Tibial artery (tissue), 4 donors: ENCODE data around the gene BOC.

Experiments used
- DNase-seq, 2 donors: peaks; one replicate each; pipeline ENCODE4 v3.0.0-alpha.2; 2019
- H3K27ac ChIP-seq, 2 donors: fragments of 200-600 bp; sonication (generic) in 1 of 2; 1 replicate in 1 of 2; 2 replicates in 1 of 2; pipeline ENCODE4 v1.5.1; 2018 to 2019; ENCODE audit warnings: mild to moderate bottlenecking in 1 of 2
- H3K27me3 ChIP-seq, 2 donors: fragments of 200-600 bp; sonication (generic) in 1 of 2; one replicate each; pipeline versions ENCODE4 v1.5.1 to v1.6.0; 2016 to 2019
- H3K36me3 ChIP-seq, 3 donors: fragments of 200-600 bp; sonication (generic) in 2 of 3; one replicate each; pipeline ENCODE4 v1.5.1; 2016 to 2019; ENCODE audit warnings: mild to moderate bottlenecking in 2 of 3
- H3K4me1 ChIP-seq, 4 donors: fragments of 200-600 bp; sonication (generic) in 2 of 4; 1 replicate in 3 of 4; 2 replicates in 1 of 4; pipeline ENCODE4 v1.5.1; 2016 to 2019
- H3K4me3 ChIP-seq, 2 donors: fragments of 200-600 bp; sonication (generic) in 1 of 2; 1 replicate in 1 of 2; 2 replicates in 1 of 2; pipeline ENCODE4 v1.5.1; 2018 to 2019; ENCODE audit warnings: mild to moderate bottlenecking in 2 of 2
- H3K9me3 ChIP-seq, 3 donors: fragments of 200-600 bp; sonication (generic) in 1 of 3; one replicate each; pipeline ENCODE4 v1.5.1; 2016 to 2019
- CTCF ChIP-seq, 2 experiments: fragments of 200-600 bp in 1 of 2; fragments of 450-650 bp in 1 of 2; IDR thresholded peaks; one replicate each; pipeline ENCODE4 v1.5.1; 2017 to 2019; ENCODE audit warnings: antibody characterized with exemption in 2 of 2, mild to moderate bottlenecking in 1 of 2, moderate library complexity in 1 of 2
- intact Hi-C: fragments of 100-400 bp; cut with DNase I; formaldehyde crosslinking; loops from one replicate; pipeline ENCODE4 v1.15.0; 2023; ENCODE audit warnings: low total_unique reads

BOC gene

GRCh38 chr3:113287803-113288648, 76.7 kb downstream of the BOC start:
- TF ChIP-seq CTCF (IDR thresholded peaks at IDR 0.05), result peak; percentile 98 to 99
- DNase-seq, result peak in 1 of 2 donors; percentile 64
- Histone ChIP-seq H3K27ac (no peak overlapping the region), H3K4me3 (no peak overlapping the region), H3K36me3 (peaks cover 0 to 31% (median 9%) of the 10 kb centered on the region in 3 donors), H3K27me3 (no peaks in the 10 kb centered on the region), H3K9me3 (no peaks in the 10 kb centered on the region), H3K4me1 (peaks cover 0 to 10% (median 5%) of the 10 kb centered on the region in 4 donors)
- intact Hi-C loops, result no loop called here

- intact Hi-C loops, result no loop called here
- TF ChIP-seq CTCF (IDR thresholded peaks at IDR 0.05), result no peak
These were observed 77.5 kb downstream of the BOC start for GRCh38 chr3:113288881-113289280.

GRCh38 chr3:113291572-113291971, 80.2 kb downstream of the BOC start:
- Histone ChIP-seq H3K9me3 (no peaks in the 10 kb centered on the region), H3K4me1 (peaks cover 0 to 10% (median 1%) of the 10 kb centered on the region in 4 donors), H3K4me3 (no peak overlapping the region), H3K27me3 (no peaks in the 10 kb centered on the region), H3K36me3 (peaks cover 0 to 4% (median 0%) of the 10 kb centered on the region in 3 donors), H3K27ac (no peak overlapping the region)
- no peak for DNase-seq
- intact Hi-C loops, result loop anchor here (5.0 kb wide), 1 partner anchor 154 kb away; no protein-coding TSS in a partner anchor
- no peak for TF ChIP-seq CTCF (IDR thresholded peaks at IDR 0.05)

More at GRCh38 chr3:113288881-113289280, 77.5 kb downstream of the BOC start:
- Histone ChIP-seq H3K36me3 (peaks cover 0 to 24% (median 9%) of the 10 kb centered on the region in 3 donors), H3K4me3 (no peak overlapping the region), H3K4me1 (peaks cover 0 to 10% (median 5%) of the 10 kb centered on the region in 4 donors), H3K27ac (no peak overlapping the region), H3K9me3 (no peaks in the 10 kb centered on the region), H3K27me3 (no peaks in the 10 kb centered on the region)
- DNase-seq, result no peak

- no peaks in the 10 kb centered on the region for H3K27me3 ChIP-seq
- DNase-seq, result no peak
- H3K4me1 ChIP-seq, result peaks cover 0 to under 1% (median 0%) of the 10 kb centered on the region in 4 donors
- no peaks in the 10 kb centered on the region for H3K9me3 ChIP-seq
- intact Hi-C loops, result loop anchor here (5.0 kb wide), 1 partner anchor 156 kb away; no protein-coding TSS in a partner anchor
- H3K4me3 ChIP-seq, result no peak overlapping the region
- H3K27ac ChIP-seq, result no peak overlapping the region
- TF ChIP-seq CTCF (IDR thresholded peaks at IDR 0.05), result no peak
- H3K36me3 ChIP-seq, result peaks cover 0 to 4% (median 0%) of the 10 kb centered on the region in 3 donors
These were observed 81.6 kb downstream of the BOC start for GRCh38 chr3:113292933-113293332.

- Histone ChIP-seq H3K4me3 (no peak overlapping the region), H3K4me1 (no peaks in the 10 kb centered on the region), H3K36me3 (peaks cover 0 to 4% (median 0%) of the 10 kb centered on the region in 3 donors), H3K27me3 (no peaks in the 10 kb centered on the region), H3K9me3 (no peaks in the 10 kb centered on the region), H3K27ac (no peak overlapping the region)
- no peak for TF ChIP-seq CTCF (IDR thresholded peaks at IDR 0.05)
- DNase-seq, result no peak
- intact Hi-C loops, result loop anchor here (5.0 kb wide), 1 partner anchor 156 kb away; no protein-coding TSS in a partner anchor
These were observed 82.0 kb downstream of the BOC start for GRCh38 chr3:113293348-113293747.
